HG03354 (cell line): ENCODE data around the gene PIGU.
"Not testable (repeated sequence)": the region's sequence is repeated elsewhere in the genome, so short reads cannot be mapped to it uniquely, and the experiment has no call there.

Experiments used
- ATAC-seq: cut with Tn5 transposase; IDR thresholded peaks from one replicate; pipeline ENCODE4 v1.9.1; 2021; ENCODE audit warnings: mild to moderate bottlenecking; ENCODE audit not compliant: unreplicated experiment, poor library complexity, severe bottlenecking

Gene PIGU

DNA sequence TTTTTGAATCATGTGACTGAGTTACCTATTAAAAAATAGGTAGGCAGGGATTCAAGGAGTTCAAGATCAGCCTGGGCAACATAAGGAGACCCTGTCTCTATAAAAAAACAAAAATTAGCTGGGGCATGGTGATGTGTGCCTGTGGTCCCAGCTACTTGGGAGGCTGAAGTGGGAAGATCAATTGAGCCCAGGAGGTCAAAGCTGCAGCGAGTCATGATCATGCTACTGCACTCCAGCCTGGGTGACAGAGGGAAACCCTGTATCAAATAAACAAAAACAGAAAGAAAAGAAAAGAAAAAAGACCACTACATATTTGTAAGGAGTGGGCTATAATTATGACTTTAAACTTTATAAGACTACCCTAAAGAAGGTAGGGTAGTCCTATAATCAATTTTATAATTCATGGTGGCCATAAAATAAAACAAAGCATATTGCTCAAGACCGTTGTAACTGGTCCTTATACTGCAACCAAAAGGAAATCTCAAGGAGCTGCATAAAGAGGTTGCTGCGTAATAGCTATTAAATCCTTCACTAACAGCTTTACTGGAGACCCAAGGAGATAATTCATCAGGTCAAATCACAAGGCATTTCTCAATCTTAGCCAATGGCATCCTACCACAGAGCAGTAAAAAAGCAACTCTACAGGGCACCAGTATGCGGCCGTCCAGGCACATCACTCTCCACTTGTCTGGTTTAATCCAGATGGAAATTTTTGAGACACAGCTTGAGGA lies 13.5 kb downstream of the PIGU start:
- no peak for ATAC-seq

DNA sequence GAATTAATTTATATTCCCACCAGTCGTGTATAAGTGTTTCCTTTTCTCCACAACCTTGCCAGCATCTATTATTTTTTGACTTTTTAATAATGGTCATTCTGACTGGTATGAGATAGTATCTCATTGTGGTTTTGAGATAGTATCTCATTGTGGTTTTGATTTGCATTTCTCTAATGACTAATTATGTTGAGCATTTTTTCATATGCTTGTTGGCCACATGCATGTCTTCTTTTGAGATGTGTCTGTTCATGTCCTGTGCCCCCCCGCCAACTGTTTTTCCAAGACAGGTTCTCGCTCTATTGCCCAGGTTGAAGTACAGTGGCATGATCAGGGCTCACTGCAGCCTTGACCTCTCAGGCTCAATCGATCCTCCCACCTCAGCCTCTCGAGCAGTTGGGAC lies 15.1 kb downstream of the PIGU start:
- not testable (repeated sequence) for ATAC-seq

DNA sequence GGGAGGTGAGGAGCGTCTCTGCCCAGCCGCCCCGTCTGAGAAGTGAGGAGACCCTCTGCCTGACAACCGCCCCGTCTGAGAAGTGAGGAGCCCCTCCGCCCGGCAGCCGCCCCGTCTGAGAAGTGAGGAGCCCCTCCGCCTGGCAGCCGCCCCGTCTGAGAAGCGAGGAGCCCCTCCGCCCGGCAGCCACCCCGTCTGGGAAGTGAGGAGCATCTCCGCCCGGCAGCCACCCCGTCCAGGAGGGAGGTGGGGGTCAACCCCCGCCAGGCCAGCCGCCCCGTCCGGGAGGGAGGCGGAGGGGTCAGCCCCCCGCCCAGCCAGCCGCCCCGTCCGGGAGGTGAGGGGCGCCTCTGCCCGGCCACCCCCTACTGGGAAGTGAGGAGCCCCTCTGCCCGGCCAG lies 18.2 kb downstream of the PIGU start:
- not testable (repeated sequence) for ATAC-seq

DNA sequence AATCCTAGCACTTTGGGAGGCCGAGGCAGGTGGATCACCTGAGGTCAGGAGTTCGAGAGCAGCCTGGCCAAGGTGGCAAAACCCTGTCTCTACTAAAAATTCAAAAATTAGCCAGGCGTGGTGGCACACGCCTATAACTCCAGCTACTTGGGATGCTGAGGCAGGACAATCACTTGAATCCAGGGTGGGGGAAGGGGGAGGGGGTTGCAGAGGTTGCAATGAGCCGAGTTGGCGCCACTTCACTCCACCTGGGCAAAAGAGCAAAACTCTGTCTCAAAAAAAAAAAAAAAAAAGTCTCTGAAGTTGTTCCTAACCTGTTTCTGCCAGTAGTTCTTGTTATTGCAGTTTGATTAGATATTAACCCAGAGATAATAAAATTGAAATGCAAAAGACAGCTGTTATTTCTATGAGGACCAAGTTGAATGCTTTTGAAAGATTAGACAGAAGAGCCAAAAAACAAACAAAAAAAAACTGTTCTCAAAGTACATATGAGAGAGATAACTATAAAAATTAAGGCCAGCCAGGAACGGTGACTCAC lies 22.6 kb downstream of the PIGU start:
- no peak for ATAC-seq

DNA sequence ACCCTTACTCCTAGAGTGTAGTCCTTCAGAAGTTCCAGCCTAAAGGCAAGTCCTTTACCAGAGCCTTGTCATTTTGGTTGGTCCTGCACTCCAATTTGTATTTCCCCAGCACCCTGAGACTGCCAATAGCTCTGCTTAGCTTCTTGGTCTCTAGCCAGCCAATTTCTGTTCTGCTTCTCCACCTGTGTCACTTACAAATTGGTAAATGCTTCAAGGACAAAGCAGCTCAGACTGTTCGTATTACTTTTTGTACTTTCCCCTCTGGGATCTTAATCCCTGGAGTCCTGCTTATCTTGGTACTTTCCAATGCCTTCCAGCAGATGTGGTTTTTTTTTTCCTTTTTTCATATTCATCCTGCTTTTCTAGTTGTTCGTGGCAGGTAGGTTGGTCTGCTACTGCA lies 25.7 kb downstream of the PIGU start:
- no peak for ATAC-seq

DNA sequence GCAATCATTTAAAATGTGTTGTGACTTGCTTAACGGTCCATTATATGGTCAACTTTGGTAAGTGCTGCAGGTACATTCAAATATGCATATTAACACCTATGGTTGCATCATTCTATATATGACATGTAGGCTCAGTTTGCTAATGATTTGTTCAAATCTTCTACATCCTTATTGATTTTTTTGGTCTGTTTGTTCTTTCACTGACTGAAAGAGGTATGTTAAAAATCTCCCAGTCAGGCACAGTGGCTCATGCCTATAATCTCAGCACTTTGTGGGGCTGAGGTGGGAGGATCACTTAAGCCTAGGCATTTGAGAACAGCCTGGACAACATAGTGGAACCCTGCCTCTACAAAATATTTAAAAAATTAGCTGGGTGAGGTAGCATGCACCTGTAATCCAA lies 29.2 kb downstream of the PIGU start:
- ATAC-seq: no peak

DNA sequence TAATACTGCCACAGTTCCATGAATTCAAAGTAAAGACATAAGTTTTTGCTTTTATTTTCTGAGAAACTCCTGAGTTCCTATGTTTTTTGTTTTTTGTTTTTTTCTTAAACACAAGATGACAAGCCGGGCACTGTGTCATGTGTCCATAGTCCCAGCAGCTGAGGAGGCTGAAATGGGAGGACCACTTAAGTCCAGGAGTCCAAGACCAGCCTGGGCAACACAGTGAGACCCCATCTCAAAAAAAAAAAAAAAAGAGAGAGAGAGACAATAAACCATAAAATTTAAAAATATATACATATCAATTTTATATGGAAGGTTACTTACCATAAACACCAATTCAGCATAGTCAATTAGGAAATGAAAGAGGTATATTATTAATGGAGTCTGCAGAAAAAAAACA lies 31.9 kb downstream of the PIGU start:
- ATAC-seq: no peak

GRCh38 chr20:34644345-34644744 lies 32.5 kb downstream of the PIGU start:
- no peak for ATAC-seq

DNA sequence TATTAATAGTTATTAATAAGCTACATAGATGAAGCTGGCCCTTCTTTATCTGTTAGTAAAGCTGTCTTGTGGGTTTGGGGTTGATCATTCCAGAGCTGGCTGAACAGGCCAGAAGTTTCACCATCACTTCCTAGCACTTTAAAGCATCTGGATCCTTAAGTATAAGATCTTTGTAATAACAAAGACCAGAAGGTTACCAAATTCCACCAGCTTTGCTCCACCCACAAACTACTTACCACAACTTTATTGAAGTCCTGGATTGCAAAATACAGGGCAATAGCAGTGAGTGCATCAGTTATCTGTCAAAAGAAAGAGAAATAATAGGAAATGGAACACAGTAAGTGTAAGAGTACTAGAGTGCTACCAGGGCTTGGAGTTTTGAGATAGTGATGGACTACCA lies 33.0 kb downstream of the PIGU start:
- ATAC-seq: no peak

GRCh38 chr20:34642009-34642408 lies 34.9 kb downstream of the PIGU start:
- no peak for ATAC-seq

DNA sequence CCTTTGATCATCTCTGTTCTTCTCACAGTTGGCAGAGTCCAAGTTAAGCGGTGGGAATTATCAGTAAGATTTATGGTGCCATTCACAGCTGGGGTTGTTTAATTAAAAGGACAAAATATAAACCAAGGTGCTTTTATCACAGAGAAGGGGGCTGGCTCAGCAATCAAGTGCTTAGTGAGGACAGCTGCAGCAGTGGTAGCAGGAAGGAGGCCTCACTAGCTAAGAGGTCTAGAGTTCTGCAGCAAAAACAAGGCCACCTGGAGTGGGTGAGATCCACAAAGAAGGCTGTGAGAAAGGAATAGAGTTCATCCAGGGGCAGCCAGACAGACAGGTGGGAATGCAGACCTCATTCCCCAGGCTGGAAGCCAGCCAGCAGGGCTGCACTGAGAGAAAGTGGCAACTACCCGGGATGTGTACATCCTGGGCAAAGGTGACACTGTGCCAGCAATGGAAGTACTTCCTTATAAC lies 37.1 kb downstream of the PIGU start:
- ATAC-seq: no peak

- no peak for ATAC-seq
Measured at GRCh38 chr20:34638532-34638931, 38.4 kb downstream of the PIGU start.

DNA sequence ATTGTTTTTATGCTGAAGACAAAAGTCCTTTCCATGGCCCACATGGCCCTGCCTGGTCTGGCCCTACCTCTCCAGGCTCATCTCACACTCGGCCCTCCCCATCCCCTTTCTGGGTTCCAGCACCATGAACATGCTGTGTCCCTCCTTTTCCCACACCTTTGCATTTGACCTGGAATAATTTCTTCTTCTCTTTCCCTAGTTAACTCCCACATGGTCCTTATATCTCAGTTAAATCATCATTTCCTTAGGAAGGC lies 38.9 kb downstream of the PIGU start:
- ATAC-seq: no peak

DNA sequence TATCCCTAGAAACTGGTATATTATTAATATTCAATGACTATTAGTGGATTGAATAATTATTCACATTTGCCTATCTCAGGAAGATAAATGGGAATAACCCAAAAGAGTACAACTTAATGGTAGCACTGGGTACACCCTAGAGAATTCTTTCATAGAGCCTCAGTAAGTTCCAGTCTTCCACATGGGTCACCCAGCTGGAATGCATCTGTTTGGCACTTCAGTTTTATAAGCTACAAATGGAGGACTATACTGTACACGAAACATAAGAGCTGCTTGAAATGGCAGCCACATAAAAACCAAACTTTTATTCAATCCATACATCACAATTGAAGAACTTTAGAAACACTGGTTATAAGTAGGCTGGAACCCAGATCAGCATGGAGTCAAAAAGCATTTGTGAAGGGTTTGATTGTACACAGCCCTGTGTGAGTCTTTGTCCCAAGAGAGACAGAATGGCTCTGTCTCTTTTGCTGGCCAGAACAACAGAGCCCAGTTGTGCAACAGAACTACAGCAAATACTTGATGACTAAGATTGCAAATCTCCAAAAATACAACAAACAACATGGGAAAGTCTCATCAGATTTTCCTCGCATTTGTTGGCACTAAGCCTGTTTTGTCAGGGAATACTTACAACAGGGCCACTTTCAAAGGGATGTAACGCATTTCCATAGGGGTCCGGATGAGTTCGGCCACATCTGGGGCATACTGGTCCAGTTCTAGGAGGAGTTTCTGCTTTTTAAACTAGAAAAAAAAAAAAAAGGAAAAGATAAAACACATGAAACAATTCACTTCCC lies 39.5 kb downstream of the PIGU start:
- ATAC-seq: no peak

GRCh38 chr20:34636648-34637047 lies 40.2 kb downstream of the PIGU start:
- ATAC-seq: no peak

DNA sequence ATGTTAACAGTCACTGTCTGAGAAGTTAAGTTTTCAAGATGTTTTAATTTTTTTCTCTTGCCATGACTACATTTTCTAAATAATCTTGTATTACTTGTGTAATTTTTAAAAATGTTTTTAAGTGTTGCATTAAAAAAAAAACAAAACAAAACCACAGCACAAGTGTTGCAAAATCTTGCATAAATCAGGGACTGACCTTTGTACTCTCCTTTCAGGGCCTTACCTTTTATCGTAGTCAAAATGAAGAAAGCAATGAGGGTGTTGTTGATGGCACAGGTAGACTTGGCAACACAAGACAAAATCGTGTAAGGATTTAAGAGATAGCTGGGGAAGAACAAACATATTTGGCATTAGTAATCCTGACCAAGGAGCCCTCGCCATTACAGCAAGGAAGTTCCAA lies 42.5 kb downstream of the PIGU start:
- ATAC-seq: no peak

DNA sequence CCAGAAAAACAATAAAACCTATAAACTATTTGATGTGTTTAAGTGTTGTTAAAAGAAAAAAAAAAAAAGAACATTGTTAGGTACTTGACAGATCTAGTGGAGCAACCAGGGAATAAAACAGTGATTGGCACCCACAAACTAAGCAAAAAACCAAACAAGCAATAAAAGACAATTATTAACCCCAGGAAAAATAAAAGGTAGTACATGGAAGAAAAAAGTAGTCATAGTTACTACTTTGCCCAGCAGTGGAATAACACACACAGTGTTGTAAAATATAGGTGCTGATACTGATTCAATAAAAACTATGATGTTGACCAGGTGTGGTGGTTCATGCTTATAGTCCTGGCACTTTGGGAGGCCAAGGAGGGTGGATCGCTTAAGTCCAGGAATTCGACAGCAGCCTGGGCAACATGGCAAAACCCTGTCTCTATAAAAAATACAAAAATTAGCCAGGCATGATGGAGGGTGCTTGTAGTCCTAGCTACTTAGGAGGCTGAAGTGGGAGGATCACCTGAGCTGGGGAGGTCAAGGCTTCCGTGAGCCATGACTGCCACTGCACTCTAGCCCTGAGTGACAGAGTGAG lies 43.9 kb downstream of the PIGU start:
- ATAC-seq: no peak

DNA sequence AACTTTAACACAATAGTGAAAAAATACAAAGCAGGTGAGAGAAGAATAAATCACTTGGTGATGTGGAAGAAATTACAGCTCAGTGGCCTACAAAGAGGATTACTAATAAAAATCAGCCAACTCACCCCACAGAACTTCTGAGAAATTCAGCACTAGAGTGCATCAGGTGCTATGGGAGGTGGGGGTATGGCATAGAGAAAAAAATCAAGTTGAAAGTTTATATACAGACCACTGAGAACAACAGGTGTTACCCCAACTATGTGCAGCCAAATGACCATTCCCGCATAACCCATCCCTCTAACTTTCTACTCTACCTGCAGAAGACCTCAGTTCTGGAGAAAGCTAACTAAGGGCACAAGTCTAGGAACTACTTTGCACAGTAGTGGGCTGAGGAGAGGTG lies 47.0 kb downstream of the PIGU start:
- ATAC-seq: no peak

DNA sequence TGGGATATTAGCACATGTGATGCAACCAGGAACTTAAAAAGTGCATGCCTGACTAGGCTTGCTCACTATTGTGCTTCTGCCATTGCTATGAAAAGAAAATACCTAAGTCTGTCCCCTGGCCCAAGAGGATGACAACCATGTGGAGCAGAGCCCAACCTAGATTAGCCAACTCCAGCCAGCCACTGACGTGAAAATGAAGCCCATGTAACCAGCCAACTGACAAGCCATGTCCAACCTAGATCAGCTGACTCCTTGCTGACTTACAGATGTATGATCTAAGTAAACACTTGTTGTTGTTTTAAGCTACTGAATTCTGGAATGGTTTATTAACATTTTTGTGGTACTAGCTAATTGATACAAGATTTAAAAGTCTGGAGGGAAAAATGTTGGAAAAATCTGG lies 47.5 kb downstream of the PIGU start:
- ATAC-seq: no peak

GRCh38 chr20:34628026-34628425 lies 48.9 kb downstream of the PIGU start:
- no peak for ATAC-seq

GRCh38 chr20:34627458-34627857 lies 49.4 kb downstream of the PIGU start:
- ATAC-seq: no peak
